ENCODE results near the gene COX19.

COX19 gene, protein sequence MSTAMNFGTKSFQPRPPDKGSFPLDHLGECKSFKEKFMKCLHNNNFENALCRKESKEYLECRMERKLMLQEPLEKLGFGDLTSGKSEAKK

DNA sequence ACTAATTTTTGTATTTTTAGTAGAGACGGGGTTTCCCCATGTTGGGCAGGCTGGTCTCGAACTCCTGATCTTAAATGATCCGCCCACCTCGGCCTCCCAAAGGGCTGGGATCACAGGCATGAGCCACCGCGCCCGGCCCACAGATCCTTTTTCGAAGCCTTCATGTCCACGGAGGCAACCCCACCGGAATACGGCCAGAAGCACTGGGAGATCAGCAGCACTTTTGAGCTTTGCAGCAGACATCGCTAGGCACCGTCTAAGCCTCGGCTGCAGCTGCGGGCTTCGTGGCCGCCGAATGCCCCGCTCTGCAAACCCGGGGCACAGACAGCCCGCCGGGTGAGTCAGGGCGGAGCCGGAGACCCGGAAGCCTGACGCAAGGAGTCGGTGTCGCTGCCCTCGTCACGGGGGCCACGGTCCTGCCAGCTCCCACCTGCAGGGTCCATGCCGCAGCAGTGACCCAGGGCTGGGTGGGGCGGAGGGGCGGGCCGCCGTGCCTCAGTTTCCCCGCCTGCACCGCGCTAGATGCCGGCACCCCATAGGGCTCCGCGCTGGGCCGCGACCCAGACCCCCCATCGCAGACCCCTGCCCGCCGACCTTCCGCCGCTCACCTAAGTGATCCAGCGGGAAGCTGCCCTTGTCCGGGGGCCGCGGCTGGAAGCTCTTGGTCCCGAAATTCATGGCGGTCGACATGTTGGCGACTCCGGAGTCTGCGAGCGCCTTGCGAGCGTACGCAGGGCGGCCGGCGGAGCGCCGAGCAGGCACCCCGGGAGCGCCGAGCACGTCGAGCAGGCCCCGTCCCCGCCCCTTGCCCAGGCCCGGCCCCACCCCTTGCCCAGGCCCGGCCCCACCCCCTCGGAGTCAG is at the start of gene COX19:
TSS of gene COX19 (minus strand) at position 730 of the 862 bp plus-strand sequence. CDS start at position 690, 40 bp downstream.
- no peak for FAIRE-seq

- no peak for FAIRE-seq
Measured at GRCh38 chr7:1024331-1024841, 49.0 kb upstream of the COX19 start.

DNA sequence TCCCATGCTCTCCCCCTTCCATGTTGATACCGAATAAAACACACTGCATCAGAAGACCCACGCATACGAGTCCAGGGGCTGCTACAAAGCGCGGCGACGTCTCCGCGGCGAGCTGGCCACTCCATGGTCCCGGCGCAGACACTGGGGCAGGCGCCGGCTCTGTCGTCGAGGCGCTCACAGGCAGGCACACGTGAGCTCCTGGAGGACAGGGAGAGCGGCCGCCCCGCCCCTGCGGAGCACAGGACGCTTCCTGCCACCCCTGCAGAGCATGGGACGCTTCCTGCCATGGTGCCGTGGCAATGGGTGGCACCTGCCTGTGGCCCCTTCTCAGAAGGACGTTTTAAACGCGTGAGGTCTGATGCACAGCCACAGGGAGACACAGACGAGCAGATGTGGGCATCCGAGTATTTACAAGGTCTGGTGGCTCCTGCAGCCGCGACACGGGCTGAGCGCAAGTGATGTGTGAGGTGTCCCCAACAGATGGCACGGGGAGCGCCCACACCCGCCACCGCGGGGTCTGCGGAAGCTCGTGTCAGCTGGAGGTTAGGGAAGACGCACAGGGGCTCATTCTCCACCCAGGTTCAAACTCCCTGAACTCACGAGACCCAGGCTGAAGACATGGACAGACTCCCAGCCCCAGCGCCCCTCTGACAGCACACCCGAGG is 47.6 kb upstream of the COX19 start:
- no peak for FAIRE-seq

DNA sequence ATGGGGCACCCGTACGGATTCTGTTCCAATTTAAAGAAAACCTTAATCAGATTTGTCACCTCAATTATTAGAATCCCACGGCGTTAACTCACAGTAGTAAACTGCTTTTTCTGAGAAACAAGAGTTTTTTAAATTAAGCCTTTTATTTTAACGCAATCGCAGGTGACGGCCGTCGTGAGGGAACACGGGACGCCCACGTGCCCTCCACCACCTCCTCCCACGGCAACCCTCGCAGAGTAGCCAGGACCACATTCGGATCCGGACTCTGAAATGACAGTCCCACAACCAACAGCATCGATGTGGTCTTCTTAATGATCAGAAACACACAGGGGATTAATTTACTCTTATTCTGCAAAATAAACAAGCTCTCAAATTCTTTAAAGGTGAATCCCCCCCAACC is 47.0 kb upstream of the COX19 start:
- no peak for FAIRE-seq

- no peak for FAIRE-seq
Measured at GRCh38 chr7:1021931-1022330, 46.6 kb upstream of the COX19 start.

DNA sequence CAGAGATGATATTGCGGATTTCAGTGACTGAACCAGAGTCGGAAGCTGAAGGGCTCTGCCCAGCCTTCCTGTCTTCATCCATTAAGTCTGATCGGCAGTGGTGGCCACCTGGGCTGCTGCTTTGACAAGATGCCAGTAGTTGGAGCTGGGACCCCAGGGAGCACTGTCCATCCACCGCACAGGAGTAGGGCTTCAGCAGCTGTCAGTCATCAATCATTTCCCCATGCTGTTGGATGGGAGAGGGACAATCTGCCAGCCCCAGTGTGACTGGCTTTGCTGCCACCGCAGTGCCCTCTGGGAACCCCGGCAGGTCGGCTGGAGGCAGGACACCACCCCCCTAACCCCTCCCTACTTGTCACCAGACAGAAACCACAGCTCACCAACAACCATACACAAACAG is 46.0 kb upstream of the COX19 start:
- FAIRE-seq: no peak

- FAIRE-seq: no peak
Measured at GRCh38 chr7:1020849-1021251, 45.5 kb upstream of the COX19 start.

DNA sequence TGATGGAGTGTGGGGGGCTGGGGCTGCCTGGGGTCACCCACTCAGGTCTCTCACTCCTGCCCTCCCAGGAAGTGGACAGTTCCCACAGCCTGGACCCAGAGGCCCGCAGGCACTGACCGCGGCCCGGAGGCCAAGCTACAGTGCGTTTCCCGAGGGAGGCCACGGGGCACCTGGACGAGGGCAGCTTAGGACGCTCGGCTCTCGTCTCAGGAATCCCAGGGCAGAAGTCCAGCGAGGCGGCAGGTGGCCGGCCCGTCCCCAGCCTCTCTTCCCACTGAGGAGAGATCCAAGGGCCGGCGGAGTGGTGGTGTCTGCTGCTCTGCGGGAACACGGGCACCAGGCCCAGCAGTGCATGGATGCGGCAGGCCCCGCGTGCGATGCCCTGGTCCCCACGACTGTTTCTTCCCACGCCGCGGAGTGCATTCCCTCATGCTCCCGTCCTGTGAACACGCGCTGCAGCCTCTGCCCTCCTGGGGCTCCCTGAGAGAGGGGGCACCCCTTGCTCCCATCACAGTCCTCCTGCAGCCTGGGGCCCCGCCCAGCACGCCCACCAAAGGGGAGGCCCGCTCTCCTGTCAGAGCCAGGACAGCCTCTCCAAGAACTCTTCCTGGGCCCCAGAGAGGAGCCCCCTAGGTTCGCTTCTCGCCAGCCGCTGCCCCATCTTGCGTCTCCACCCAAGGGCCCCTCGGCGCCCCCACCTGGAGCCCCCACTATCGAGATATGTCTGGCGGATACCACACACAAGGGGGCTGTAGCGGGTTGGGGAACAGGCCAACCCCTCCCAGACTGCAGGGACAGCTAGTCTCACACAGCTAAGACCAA is 44.7 kb upstream of the COX19 start:
- no peak for FAIRE-seq

- no peak for FAIRE-seq
Measured at GRCh38 chr7:1019255-1019785, 44.0 kb upstream of the COX19 start.

DNA sequence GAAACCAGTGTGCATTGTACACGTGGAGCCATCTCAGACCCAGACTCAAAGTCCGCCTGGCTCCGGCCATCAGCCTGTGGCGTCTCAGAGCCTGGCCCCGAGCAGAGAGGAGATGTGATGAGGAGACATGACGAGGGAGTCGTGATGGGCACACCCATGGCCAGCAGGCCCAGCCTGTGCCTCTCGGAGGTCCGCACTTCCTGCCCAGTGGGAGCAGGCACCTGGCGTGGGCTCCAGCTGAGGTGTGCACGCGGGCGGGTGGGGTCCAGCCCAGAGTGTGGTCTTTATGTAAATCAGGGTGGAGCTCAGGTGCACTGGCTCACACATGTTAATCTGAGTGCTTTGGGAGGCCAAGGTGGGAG is 43.0 kb upstream of the COX19 start:
- no peak for FAIRE-seq

- FAIRE-seq: no peak
Measured at GRCh38 chr7:1017586-1018333, 42.4 kb upstream of the COX19 start.

DNA sequence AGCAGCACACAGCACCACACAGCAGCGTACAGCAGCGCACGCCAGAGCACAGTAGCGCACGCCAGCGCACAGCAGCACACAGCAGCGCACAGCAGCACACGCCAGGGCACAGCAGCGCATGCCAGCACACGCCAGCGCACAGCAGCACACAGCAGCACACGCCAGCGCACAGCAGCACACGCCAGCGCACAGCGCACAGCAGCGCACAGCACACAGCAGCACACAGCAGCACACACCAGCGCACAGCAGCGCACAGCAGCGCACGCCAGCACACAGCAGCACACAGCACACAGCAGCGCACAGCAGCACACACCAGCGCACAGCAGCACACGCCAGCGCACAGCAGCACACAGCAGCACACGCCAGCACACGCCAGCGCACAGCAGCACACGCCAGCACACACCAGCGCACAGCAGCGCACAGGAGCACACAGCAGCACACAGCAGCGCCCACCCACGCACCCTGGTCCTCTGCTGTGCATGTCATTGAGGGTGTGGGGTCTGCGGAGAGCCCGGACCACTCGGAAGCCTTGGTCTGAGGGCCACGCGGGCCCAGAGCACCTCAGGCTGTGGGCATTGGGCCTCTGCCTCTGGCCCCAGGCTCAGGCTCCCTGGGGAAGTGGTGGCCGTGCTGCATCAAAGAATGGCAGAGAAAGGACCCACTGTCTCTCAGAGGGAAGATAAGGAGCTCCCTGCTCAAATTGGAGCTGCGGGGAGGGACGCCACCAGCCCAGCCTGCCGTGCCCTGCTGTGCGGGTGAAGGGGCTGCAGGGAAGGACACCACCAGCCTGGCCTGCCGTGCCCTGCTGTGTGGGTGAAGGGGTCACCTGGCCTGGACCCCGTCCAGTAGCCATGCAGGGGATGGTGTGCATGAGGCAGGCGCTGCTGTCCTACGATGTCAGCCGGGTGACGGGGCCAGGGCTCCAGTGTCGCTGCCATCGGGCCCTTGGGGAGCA is 41.5 kb upstream of the COX19 start:
- FAIRE-seq: no peak

DNA sequence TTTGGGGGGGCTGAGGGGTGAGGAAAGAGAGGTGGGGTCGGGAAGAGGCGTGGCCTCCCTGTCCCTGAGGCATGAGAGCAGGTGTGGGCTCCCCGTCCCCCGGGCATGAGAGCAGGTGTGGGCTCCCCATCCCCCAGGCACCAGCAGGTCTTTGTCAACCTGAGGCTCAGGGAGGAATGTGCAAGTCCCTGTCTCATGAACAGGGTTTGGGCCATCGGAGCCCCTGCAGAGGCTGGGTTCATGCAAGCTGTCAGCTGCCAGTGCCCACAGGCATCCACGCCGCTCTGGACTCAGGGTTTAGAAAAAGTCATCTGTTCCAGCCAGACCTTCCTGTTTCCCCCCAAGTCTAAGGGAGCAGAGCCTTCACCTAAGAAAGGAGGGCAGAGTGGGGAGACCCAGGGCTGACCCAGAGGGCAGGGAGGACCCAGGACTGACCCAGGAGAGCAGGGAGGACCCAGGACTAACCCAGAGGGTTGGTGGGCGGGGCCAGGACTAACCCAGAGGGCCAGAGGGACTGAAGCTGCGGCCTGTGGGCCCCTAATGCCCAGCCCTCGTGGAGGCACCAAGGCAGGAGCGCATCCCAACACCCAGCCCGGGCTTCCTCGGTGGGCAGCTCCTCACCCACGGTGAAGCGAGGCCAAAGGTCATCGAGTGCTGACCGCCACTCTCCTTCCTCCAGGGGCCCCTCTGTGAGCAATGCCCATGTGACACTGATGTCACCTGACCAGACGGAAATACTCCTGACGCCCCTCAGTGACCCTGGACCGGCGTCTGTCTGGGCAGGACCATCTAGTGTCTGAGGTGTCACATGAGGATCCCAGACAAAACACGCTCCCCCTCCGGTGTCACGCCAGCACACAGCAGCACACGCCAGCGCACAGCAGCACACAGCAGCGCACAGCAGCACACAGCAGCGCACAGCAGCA is 40.1 kb upstream of the COX19 start:
- no peak for FAIRE-seq

GRCh38 chr7:1014681-1015080 is 39.3 kb upstream of the COX19 start:
- FAIRE-seq: no peak

GRCh38 chr7:1013581-1013980 is 38.2 kb upstream of the COX19 start:
- no peak for FAIRE-seq

DNA sequence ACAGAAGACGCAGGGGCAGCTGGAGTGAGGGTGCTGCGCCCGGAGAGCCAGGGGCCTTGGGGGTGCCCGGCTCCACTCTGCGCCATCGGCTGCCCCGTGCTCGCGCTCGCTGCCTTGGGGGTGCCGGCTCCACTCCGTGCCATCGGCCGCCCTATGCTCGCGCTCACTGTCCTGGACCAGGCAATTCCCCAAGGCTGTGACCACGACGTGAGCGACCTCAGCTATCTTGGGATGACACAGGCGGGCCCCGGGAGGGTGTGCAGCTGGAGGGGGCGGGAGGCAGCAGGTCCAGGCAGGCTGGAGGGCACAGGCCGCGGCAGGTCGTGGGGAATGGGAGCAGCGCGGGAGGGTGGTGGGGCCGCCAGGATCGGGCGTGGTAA is 37.4 kb upstream of the COX19 start:
- no peak for FAIRE-seq

DNA sequence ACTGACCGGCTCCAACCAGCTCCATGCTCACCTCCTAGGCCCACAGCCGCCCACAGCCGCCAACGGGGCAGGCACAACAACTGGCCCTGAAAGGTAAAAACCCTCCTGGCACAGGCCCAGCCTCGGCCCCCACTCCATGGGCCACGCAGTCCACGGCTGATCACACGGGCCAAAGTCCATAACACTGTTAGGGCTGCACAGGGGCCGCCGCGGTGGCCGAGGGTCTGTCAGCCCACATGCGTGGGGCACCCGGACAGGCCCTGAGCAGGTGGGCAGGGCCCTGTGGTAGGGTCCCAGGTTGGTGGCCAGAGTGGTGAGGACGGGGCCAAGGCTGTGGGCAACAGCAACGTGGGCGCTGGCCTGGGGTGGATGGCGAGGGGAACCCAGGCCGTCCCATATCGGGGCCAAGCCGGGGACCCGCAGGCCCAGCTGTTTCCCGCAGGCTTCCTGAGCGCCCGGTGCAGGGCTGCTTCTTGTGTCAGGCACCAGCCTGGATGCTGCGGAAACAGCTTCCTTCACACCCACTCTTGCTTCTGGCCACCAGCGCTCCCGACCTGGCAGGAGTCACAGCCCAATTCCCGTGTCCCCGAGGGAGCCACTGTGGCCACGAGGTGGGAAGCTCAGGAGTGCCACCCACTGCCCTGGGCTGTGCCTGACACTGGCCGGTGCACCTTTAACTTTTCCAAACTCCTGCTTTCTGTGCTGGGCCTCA is 36.8 kb upstream of the COX19 start:
- FAIRE-seq: no peak

GRCh38 chr7:1011297-1012003 is 36.1 kb upstream of the COX19 start:
- no peak for FAIRE-seq

Measured in A204.1 (cell line).